H9 (cell line): ENCODE measurements around the gene RASSF5. TPM values are rescaled to one million over a fixed set of nuclear protein-coding genes. Genes with fewer than 3 reads are reported as not detected.

Experiments
- DNase-seq: peaks from one replicate; pipeline ENCODE4 v3.0.0-alpha.2; 2017
- H2AFZ ChIP-seq: one replicate; pipeline ENCODE4 v1.6.1; 2013; ENCODE audit warnings: mild to moderate bottlenecking, low read length, control low read depth, moderate library complexity
- H2AK5ac ChIP-seq: 2 replicates; pipeline ENCODE4 v1.6.1; 2013; ENCODE audit warnings: low read length, control low read depth, mixed read lengths; ENCODE audit not compliant: insufficient read length
- H2BK120ac ChIP-seq: one replicate; pipeline ENCODE4 v1.6.1; 2013; ENCODE audit warnings: low read depth, mild to moderate bottlenecking, low read length, control low read depth, inconsistent platforms; ENCODE audit not compliant: poor library complexity, severe bottlenecking
- H2BK12ac ChIP-seq: 2 replicates; pipeline ENCODE4 v1.6.1; 2013; ENCODE audit warnings: low read length, control low read depth, mixed read lengths, low read depth; ENCODE audit not compliant: insufficient read length
- H2BK15ac ChIP-seq: 2 replicates; pipeline ENCODE4 v1.6.1; 2013; ENCODE audit warnings: low read depth, low read length, control low read depth
- H2BK20ac ChIP-seq: one replicate; pipeline ENCODE4 v1.6.1; 2013; ENCODE audit warnings: low read depth, mild to moderate bottlenecking, low read length, control low read depth, inconsistent platforms; ENCODE audit not compliant: poor library complexity, severe bottlenecking
- H2BK5ac ChIP-seq: 2 replicates; pipeline ENCODE4 v1.6.1; 2013; ENCODE audit warnings: low read length, control low read depth, mixed read lengths; ENCODE audit not compliant: insufficient read length
- H3K14ac ChIP-seq: 2 replicates; pipeline ENCODE4 v1.6.1; 2013; ENCODE audit warnings: low read length, control low read depth; ENCODE audit not compliant: insufficient read depth
- H3K18ac ChIP-seq: 2 replicates; pipeline ENCODE4 v1.6.1; 2013; ENCODE audit warnings: low read depth, mild to moderate bottlenecking, mixed read lengths, low read length, control low read depth; ENCODE audit not compliant: insufficient read length
- H3K23ac ChIP-seq: 2 replicates; pipeline ENCODE4 v1.6.1; 2013; ENCODE audit warnings: low read length, control low read depth, mixed read lengths, low read depth; ENCODE audit not compliant: insufficient read length
- H3K23me2 ChIP-seq: 2 replicates; pipeline ENCODE4 v1.6.1; 2013; ENCODE audit warnings: low read depth, mild to moderate bottlenecking, mixed read lengths, low read length, control low read depth; ENCODE audit not compliant: insufficient read length, poor library complexity, severe bottlenecking
- H3K27ac ChIP-seq: 2 replicates; pipeline ENCODE4 v1.5.1; 2013; ENCODE audit warnings: low read length, control low read depth, mixed read lengths, low read depth; ENCODE audit not compliant: insufficient read length
- H3K27me3 ChIP-seq: 2 replicates; pipeline ENCODE4 v1.6.1; 2013; ENCODE audit warnings: low read length, control low read depth, inconsistent platforms; ENCODE audit not compliant: insufficient read depth
- H3K4ac ChIP-seq: 2 replicates; pipeline ENCODE4 v1.6.1; 2013; ENCODE audit warnings: low read depth, mild to moderate bottlenecking, control low read depth, inconsistent platforms, low read length, moderate library complexity
- H3K4me1 ChIP-seq: 2 replicates; pipeline ENCODE4 v1.6.1; 2013; ENCODE audit warnings: low read length, control low read depth, inconsistent platforms; ENCODE audit not compliant: insufficient read depth
- H3K4me2 ChIP-seq: 2 replicates; pipeline ENCODE4 v1.6.1; 2013; ENCODE audit warnings: low read length, control low read depth, mixed read lengths; ENCODE audit not compliant: insufficient read length, insufficient read depth
- H3K56ac ChIP-seq: 2 replicates; pipeline ENCODE4 v1.6.1; 2013; ENCODE audit warnings: low read depth, mild to moderate bottlenecking, mixed read lengths, low read length, control low read depth; ENCODE audit not compliant: insufficient read length
- H3K79me1 ChIP-seq: 2 replicates; pipeline ENCODE4 v1.6.1; 2013; ENCODE audit warnings: low read depth, mild to moderate bottlenecking, moderate library complexity, low read length, control low read depth, inconsistent platforms; ENCODE audit not compliant: insufficient read depth, poor library complexity, severe bottlenecking
- H3K79me2 ChIP-seq: 2 replicates; pipeline ENCODE4 v1.6.1; 2013; ENCODE audit warnings: low read length, control low read depth, inconsistent platforms; ENCODE audit not compliant: insufficient read depth
- H3K9ac ChIP-seq: 2 replicates; pipeline ENCODE4 v1.6.1; 2013; ENCODE audit warnings: low read length, control low read depth, mixed read lengths; ENCODE audit not compliant: insufficient read length; ENCODE audit errors: extremely low read depth
- H3K9me3 ChIP-seq: one replicate; pipeline ENCODE4 v1.6.1; 2013; ENCODE audit warnings: low read depth, low read length, inconsistent platforms; ENCODE audit not compliant: control insufficient read depth
- H3T11ph ChIP-seq: one replicate; pipeline ENCODE4 v1.6.1; 2013; ENCODE audit warnings: mild to moderate bottlenecking, low read length, control low read depth, inconsistent platforms
- H4K20me1 ChIP-seq: one replicate; pipeline ENCODE4 v1.6.1; 2013; ENCODE audit not compliant: control insufficient read depth, insufficient read length, insufficient read depth
- H4K5ac ChIP-seq: 2 replicates; pipeline ENCODE4 v1.6.1; 2013; ENCODE audit warnings: low read depth, mild to moderate bottlenecking, mixed read lengths, low read length, control low read depth; ENCODE audit not compliant: insufficient read length
- H4K8ac ChIP-seq: replicated peaks from 2 replicates; pipeline ENCODE4 v1.6.1; 2013; ENCODE audit warnings: low read length, control low read depth, mixed read lengths, low read depth; ENCODE audit not compliant: insufficient read length
- H4K91ac ChIP-seq: 2 replicates; pipeline ENCODE4 v1.6.1; 2013; ENCODE audit warnings: low read depth, mild to moderate bottlenecking, moderate library complexity, mixed read lengths, low read length, control low read depth; ENCODE audit not compliant: insufficient read length
- H3K27ac Mint-ChIP-seq, 3 experiments: 2 replicates in 2 of 3; 3 replicates in 1 of 3; pipeline ENCODE4 v1.8.0; 2020 to 2021; ENCODE audit warnings: mixed read lengths in 3 of 3, mild to moderate bottlenecking in 1 of 3, moderate library complexity in 1 of 3
- H3K27me3 Mint-ChIP-seq: 2 replicates; pipeline ENCODE4 v1.8.0; 2021; ENCODE audit warnings: low read depth, mild to moderate bottlenecking, moderate library complexity, mixed read lengths
- H3K36me3 Mint-ChIP-seq, 3 experiments: 2 replicates in 2 of 3; 3 replicates in 1 of 3; pipeline ENCODE4 v1.8.0; 2020 to 2021; ENCODE audit warnings: low read depth in 3 of 3, mixed read lengths in 3 of 3; ENCODE audit not compliant: insufficient read depth in 1 of 3
- H3K4me1 Mint-ChIP-seq, 2 experiments: 2 replicates each; pipeline ENCODE4 v1.8.0; 2020; ENCODE audit warnings: mixed read lengths in 2 of 2
- H3K4me3 Mint-ChIP-seq, 2 experiments: 2 replicates in 1 of 2; 3 replicates in 1 of 2; pipeline ENCODE4 v1.8.0; 2020 to 2021; ENCODE audit warnings: mild to moderate bottlenecking in 2 of 2, mixed read lengths in 2 of 2, moderate library complexity in 1 of 2
- H3K9me3 Mint-ChIP-seq, 2 experiments: 2 replicates in 1 of 2; 3 replicates in 1 of 2; pipeline ENCODE4 v1.8.0; 2020; ENCODE audit warnings: mild to moderate bottlenecking in 2 of 2, mixed read lengths in 2 of 2, moderate library complexity in 1 of 2
- CTCF ChIP-seq: fragments of 200-600 bp; sonication (generic); conservative IDR thresholded peaks from 3 replicates; pipeline ENCODE4 v1.8.0; 2021; ENCODE audit warnings: antibody characterized with exemption, mild to moderate bottlenecking
- WGBS: extraction: QIAGEN DNeasy Blood & Tissue Kit; methylation state at CpG from one replicate; pipeline ENCODE4 v1.1.7; 2013; ENCODE audit warnings: missing lambda C conversion rate, low lambda C conversion rate, mixed read lengths; ENCODE audit not compliant: insufficient read length; ENCODE audit errors: extremely low coverage; 5-methylcytosine and 5-hydroxymethylcytosine counted together
- total RNA-seq: library from RNA; stranded (reverse); gene quantifications from 2 replicates; pipeline ENCODE4 v1.2.1, GENCODE V29; 2021

Gene RASSF5
- total RNA-seq, 1 experiment from 2014 or later = 0.50 TPM

GRCh38 chr1:206469933-206470691 is 37.2 kb upstream of the RASSF5 start, which contains the start of gene IKBKE:
IKBKE (plus strand) TSS chr1:206470476; CDS start chr1:206473228, 2,752 bp downstream.
- H2AFZ ChIP-seq = peak within 1 kb of the TSS; percentile 32
- peak within 1 kb of the TSS in 1 of 3 experiments; percentile 29; a peak in 2 of 7 replicates for H3K27ac Mint-ChIP-seq
- DNase-seq = peak; percentile 77

More at GRCh38 chr1:206469933-206470691, 37.2 kb upstream of the RASSF5 start, which contains the start of gene IKBKE:
- TF ChIP-seq CTCF = peak; percentile 28; the same call in 1 of the 3 replicates
- no peak within 1 kb of the TSS for H4K8ac ChIP-seq
- no peak within 1 kb of the TSS for H4K5ac ChIP-seq
- peaks cover 11% of the 10 kb centered on the region for H3K23me2 ChIP-seq
- no peaks in the 10 kb centered on the region for H3K27me3 ChIP-seq
- no peaks in the 10 kb centered on the region for H3K79me2 ChIP-seq
- H3K4me2 ChIP-seq = peak within 1 kb of the TSS; percentile 60
- H3K18ac ChIP-seq = peak within 1 kb of the TSS; percentile 18
- H3T11ph ChIP-seq = no peak within 1 kb of the TSS
- no peak within 1 kb of the TSS for H2BK5ac ChIP-seq
- no peak within 1 kb of the TSS for H4K91ac ChIP-seq
- Mint-ChIP-seq H3K27me3 (peaks cover 29% of the 10 kb centered on the region), H3K4me3 (peak within 1 kb of the TSS; percentile 68 to 83), H3K9me3 (no peaks in the 10 kb centered on the region), H3K36me3 (peaks cover 2 to 9% (median 5%) of the 10 kb centered on the region in 3 experiments; a peak in 5 of 7 replicates), H3K4me1 (peaks cover 62 to 66% of the 10 kb centered on the region in 2 experiments)
- H3K56ac ChIP-seq = no peak within 1 kb of the TSS
- peaks cover 12% of the 10 kb centered on the region; the same call in 1 of the 2 replicates for H3K4me1 ChIP-seq
- H3K9me3 ChIP-seq = no peaks in the 10 kb centered on the region
- no peak within 1 kb of the TSS for H2BK120ac ChIP-seq
- no CpG with 5 or more reads among the region's 10 CpGs for WGBS
- H3K14ac ChIP-seq = no peak within 1 kb of the TSS
- H2BK20ac ChIP-seq = no peak within 1 kb of the TSS
- H3K4ac ChIP-seq = no peak within 1 kb of the TSS
- no peak within 1 kb of the TSS for H3K23ac ChIP-seq
- H2BK15ac ChIP-seq = no peak within 1 kb of the TSS
- no peak within 1 kb of the TSS for H2BK12ac ChIP-seq
- H3K27ac ChIP-seq = no peak within 1 kb of the TSS
- no peak within 1 kb of the TSS for H3K9ac ChIP-seq
- H4K20me1 ChIP-seq = no peaks in the 10 kb centered on the region
- H2AK5ac ChIP-seq = no peak within 1 kb of the TSS
- H3K79me1 ChIP-seq = no peaks in the 10 kb centered on the region
